ENCODE measurements around the gene EIF4E3. TPM values are rescaled to one million over a fixed set of nuclear protein-coding genes. Genes with fewer than 3 reads are reported as not detected.

EIF4E3 gene
- total RNA-seq, 4 donors from 2014 or later: 7.4 to 16.2 (median 10.2) TPM

- H3K4me1 ChIP-seq: peaks cover 6 to 46% (median 29%) of the 10 kb centered on the region in 3 donors
- intact Hi-C loops (cut with DNase I): no loop called here
- no peaks in the 10 kb centered on the region for H3K9me3 ChIP-seq
- no peak for DNase-seq
- peaks cover 0 to 14% (median 0%) of the 10 kb centered on the region in 3 donors for H3K36me3 ChIP-seq
- TF ChIP-seq POLR2A (IDR thresholded peaks at IDR 0.05) (no peak), CTCF (IDR thresholded peaks at IDR 0.05) (no peak)
- no peaks in the 10 kb centered on the region for H3K27me3 ChIP-seq
- H3K27ac ChIP-seq: no peak overlapping the region
- WGBS, 2 donors: 89 to 100% methylated on average over 1 of the region's 1 CpG
- H3K4me3 ChIP-seq: no peak overlapping the region
Observed at GRCh38 chr3:71692139-71692538, 33.1 kb downstream of the EIF4E3 start.

- H3K27ac ChIP-seq: peak overlapping the region in 2 of 4 donors; percentile 29 to 51
- 38 to 42% methylated on average over 4 of the region's 4 CpGs for WGBS, 2 donors
- no peak for DNase-seq
Observed at GRCh38 chr3:71690341-71690841, 34.8 kb downstream of the EIF4E3 start.

GRCh38 chr3:71689291-71689690 is 35.9 kb downstream of the EIF4E3 start:
- peaks cover 16 to 50% (median 33%) of the 10 kb centered on the region in 3 donors for H3K4me1 ChIP-seq
- no peak overlapping the region for H3K4me3 ChIP-seq
- H3K36me3 ChIP-seq: peaks cover 0 to 22% (median 0%) of the 10 kb centered on the region in 3 donors
- WGBS, 2 donors: 45 to 69% methylated on average over 3 of the region's 3 CpGs
- no peaks in the 10 kb centered on the region for H3K27me3 ChIP-seq
- TF ChIP-seq POLR2A (IDR thresholded peaks at IDR 0.05): no peak
- TF ChIP-seq CTCF (IDR thresholded peaks at IDR 0.05): peak in 2 of 6 experiments; percentile 14 to 46
- peak overlapping the region in 1 of 4 donors; percentile 51 for H3K27ac ChIP-seq
- DNase-seq: no peak
- no peaks in the 10 kb centered on the region for H3K9me3 ChIP-seq
- intact Hi-C loops (cut with DNase I): no loop called here

More at GRCh38 chr3:71690341-71690841, 34.8 kb downstream of the EIF4E3 start:
- intact Hi-C loops (cut with DNase I): no loop called here
- Histone ChIP-seq H3K36me3 (peaks cover 0 to 22% (median 0%) of the 10 kb centered on the region in 3 donors), H3K27me3 (no peaks in the 10 kb centered on the region), H3K4me3 (no peak overlapping the region), H3K4me1 (peaks cover 6 to 48% (median 30%) of the 10 kb centered on the region in 3 donors), H3K9me3 (no peaks in the 10 kb centered on the region)
- no peak for TF ChIP-seq CTCF (IDR thresholded peaks at IDR 0.05)
- TF ChIP-seq POLR2A (IDR thresholded peaks at IDR 0.05): no peak

- 93 to 100% methylated on average over 1 of the region's 1 CpG for WGBS, 2 donors
Observed at GRCh38 chr3:71688121-71688520, 37.1 kb downstream of the EIF4E3 start.

More at GRCh38 chr3:71688121-71688520, 37.1 kb downstream of the EIF4E3 start:
- H3K36me3 ChIP-seq: peaks cover 0 to 22% (median 0%) of the 10 kb centered on the region in 3 donors
- H3K27me3 ChIP-seq: no peaks in the 10 kb centered on the region
- DNase-seq: no peak
- H3K27ac ChIP-seq: no peak overlapping the region
- H3K4me1 ChIP-seq: peaks cover 16 to 50% (median 33%) of the 10 kb centered on the region in 3 donors
- intact Hi-C loops (cut with DNase I): no loop called here
- no peak overlapping the region for H3K4me3 ChIP-seq
- no peak for TF ChIP-seq CTCF (IDR thresholded peaks at IDR 0.05)
- TF ChIP-seq POLR2A (IDR thresholded peaks at IDR 0.05): no peak
- no peaks in the 10 kb centered on the region for H3K9me3 ChIP-seq
